ENCODE measurements around the gene MYL12B.

- TF ChIP-seq POLR2A (IDR thresholded peaks at IDR 0.05) (no peak), CTCF (IDR thresholded peaks at IDR 0.05) (no peak)
Observed at GRCh38 chr18:3305354-3305762, 43.4 kb downstream of the MYL12B start.
